ENCODE data around the gene CELSR2.

The CELSR2 gene

GRCh38 chr1:109261006-109261405, 11.7 kb downstream of the CELSR2 start:
- Histone ChIP-seq H3K9me3 (ENCODE audit: insufficient read depth, low read length, severe bottlenecking) (no peaks in the 10 kb centered on the region), H3K27me3 (ENCODE audit: insufficient read depth, low read length, poor library complexity) (no peaks in the 10 kb centered on the region), H3K4me3 (ENCODE audit: low read depth in 1 of 2, low read length in 2 of 2) (no peak overlapping the region), H3K36me3 (ENCODE audit: insufficient read depth, low read length) (no peaks in the 10 kb centered on the region), H3K27ac (ENCODE audit: low read length) (no peak overlapping the region), H2AFZ (ENCODE audit: low read depth, low read length) (no peak overlapping the region), H4K20me1 (ENCODE audit: insufficient read depth, low read length) (no peaks in the 10 kb centered on the region; the same call in 1 of the 2 replicates), H3K4me2 (ENCODE audit: insufficient read depth, low read length) (no peak overlapping the region), H3K79me2 (ENCODE audit: insufficient read depth, low read length) (no peaks in the 10 kb centered on the region), H3K9ac (ENCODE audit: low read depth, low read length) (no peak overlapping the region), H3K4me1 (ENCODE audit: insufficient read depth, low read length) (no peaks in the 10 kb centered on the region)
- DNase-seq (no peak), ATAC-seq (ENCODE audit: insufficient read depth, low read depth) (no peak)
- TF ChIP-seq CTCF (IDR thresholded peaks at IDR 0.05; ENCODE audit: borderline replicate concordance, extremely low read depth, low read length, poor library complexity, severe bottlenecking) (no peak), EZH2 (IDR thresholded peaks at IDR 0.05; ENCODE audit: borderline replicate concordance, low read depth, low read length, severe bottlenecking) (no peak)

DNA sequence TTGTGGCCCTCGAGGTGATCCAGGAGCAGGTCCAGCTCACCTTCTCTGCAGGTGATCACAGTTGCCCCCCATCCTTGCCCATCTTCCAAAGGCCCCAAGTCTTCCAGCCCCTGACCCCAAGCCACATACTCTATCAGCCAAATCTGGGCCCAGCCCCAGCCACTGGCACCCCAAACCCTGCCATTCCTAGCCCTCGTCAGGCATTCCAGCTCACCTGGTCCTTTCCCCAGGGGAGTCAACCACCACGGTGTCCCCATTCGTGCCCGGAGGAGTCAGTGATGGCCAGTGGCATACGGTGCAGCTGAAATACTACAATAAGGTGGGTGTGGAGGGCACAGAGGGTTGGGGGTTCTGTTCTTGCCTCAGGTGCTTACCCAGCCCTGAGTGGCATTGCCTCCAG, 12.2 kb downstream of the CELSR2 start:
- no peaks in the 10 kb centered on the region for H3K4me1 ChIP-seq (ENCODE audit: insufficient read depth, low read length)

DNA sequence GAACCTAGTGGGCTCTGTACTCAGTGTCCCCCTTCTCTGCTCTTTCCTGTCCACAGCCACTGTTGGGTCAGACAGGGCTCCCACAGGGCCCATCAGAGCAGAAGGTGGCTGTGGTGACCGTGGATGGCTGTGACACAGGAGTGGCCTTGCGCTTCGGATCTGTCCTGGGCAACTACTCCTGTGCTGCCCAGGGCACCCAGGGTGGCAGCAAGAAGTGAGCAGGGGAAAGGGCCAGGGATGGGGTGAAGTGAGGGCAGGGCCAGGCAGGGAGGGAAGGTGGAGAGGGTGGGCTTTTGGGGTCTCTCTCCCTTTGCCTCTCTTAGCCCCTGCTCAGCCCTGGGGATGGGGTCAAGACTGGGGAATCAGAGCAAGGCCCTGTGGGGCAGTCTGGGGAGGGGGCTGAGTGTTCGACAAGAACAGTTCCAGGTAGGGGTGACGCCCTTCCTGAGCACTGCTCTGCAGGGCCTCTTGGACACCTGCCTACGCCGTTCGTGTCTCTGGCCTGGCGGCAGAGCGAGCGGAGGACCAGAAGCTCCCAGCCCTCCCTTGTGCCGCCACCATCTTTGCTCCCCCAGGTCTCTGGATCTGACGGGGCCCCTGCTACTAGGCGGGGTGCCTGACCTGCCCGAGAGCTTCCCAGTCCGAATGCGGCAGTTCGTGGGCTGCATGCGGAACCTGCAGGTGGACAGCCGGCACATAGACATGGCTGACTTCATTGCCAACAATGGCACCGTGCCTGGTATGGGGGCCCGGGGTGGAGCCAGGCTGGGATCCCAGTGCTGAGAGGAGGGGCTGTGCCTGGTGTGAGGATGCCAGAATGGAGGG, 13.1 kb downstream of the CELSR2 start:
- Histone ChIP-seq H3K27ac (ENCODE audit: low read length) (no peak overlapping the region), H3K4me1 (ENCODE audit: insufficient read depth, low read length) (no peaks in the 10 kb centered on the region), H3K9ac (ENCODE audit: low read depth, low read length) (no peak overlapping the region), H3K4me2 (ENCODE audit: insufficient read depth, low read length) (no peak overlapping the region), H3K79me2 (ENCODE audit: insufficient read depth, low read length) (no peaks in the 10 kb centered on the region), H3K9me3 (ENCODE audit: insufficient read depth, low read length, severe bottlenecking) (no peaks in the 10 kb centered on the region), H2AFZ (ENCODE audit: low read depth, low read length) (no peak overlapping the region), H3K4me3 (ENCODE audit: low read depth in 1 of 2, low read length in 2 of 2) (no peak overlapping the region), H3K36me3 (ENCODE audit: insufficient read depth, low read length) (no peaks in the 10 kb centered on the region), H3K27me3 (ENCODE audit: insufficient read depth, low read length, poor library complexity) (no peaks in the 10 kb centered on the region), H4K20me1 (ENCODE audit: insufficient read depth, low read length) (no peaks in the 10 kb centered on the region; the same call in 1 of the 2 replicates)
- no peak for TF ChIP-seq EZH2 (IDR thresholded peaks at IDR 0.05; ENCODE audit: borderline replicate concordance, low read depth, low read length, severe bottlenecking)
- TF ChIP-seq CTCF (IDR thresholded peaks at IDR 0.05; ENCODE audit: borderline replicate concordance, extremely low read depth, low read length, poor library complexity, severe bottlenecking) = no peak
- ATAC-seq (ENCODE audit: insufficient read depth, low read depth) (no peak), DNase-seq (no peak)

More for the DNA sequence above, 12.2 kb downstream of the CELSR2 start:
- no peaks in the 10 kb centered on the region; the same call in 1 of the 2 replicates for H4K20me1 ChIP-seq (ENCODE audit: insufficient read depth, low read length)
- ATAC-seq (ENCODE audit: insufficient read depth, low read depth) = no peak
- no peak overlapping the region for H3K27ac ChIP-seq (ENCODE audit: low read length)
- H3K9ac ChIP-seq (ENCODE audit: low read depth, low read length) = no peak overlapping the region
- no peak overlapping the region for H2AFZ ChIP-seq (ENCODE audit: low read depth, low read length)
- DNase-seq = no peak
- H3K9me3 ChIP-seq (ENCODE audit: insufficient read depth, low read length, severe bottlenecking) = no peaks in the 10 kb centered on the region
- H3K4me2 ChIP-seq (ENCODE audit: insufficient read depth, low read length) = no peak overlapping the region
- no peaks in the 10 kb centered on the region for H3K36me3 ChIP-seq (ENCODE audit: insufficient read depth, low read length)
- TF ChIP-seq CTCF (IDR thresholded peaks at IDR 0.05; ENCODE audit: borderline replicate concordance, extremely low read depth, low read length, poor library complexity, severe bottlenecking) (no peak), EZH2 (IDR thresholded peaks at IDR 0.05; ENCODE audit: borderline replicate concordance, low read depth, low read length, severe bottlenecking) (no peak)
- no peaks in the 10 kb centered on the region for H3K27me3 ChIP-seq (ENCODE audit: insufficient read depth, low read length, poor library complexity)
- no peak overlapping the region for H3K4me3 ChIP-seq (ENCODE audit: low read depth in 1 of 2, low read length in 2 of 2)
- H3K79me2 ChIP-seq (ENCODE audit: insufficient read depth, low read length) = no peaks in the 10 kb centered on the region

All from DND-41 (cell line).